Activated T-helper 9 cell treated with anti-CD3 and anti-CD28 coated beads, Interleukin-2, amount 50 U/mL, for 16 hours (primary cell): ENCODE measurements around the gene ANXA5.

Experiments
- DNase-seq: peaks from one replicate; pipeline ENCODE4 v3.0.0-alpha.2; 2020; ENCODE audit warnings: low read depth

ANXA5 gene

DNA sequence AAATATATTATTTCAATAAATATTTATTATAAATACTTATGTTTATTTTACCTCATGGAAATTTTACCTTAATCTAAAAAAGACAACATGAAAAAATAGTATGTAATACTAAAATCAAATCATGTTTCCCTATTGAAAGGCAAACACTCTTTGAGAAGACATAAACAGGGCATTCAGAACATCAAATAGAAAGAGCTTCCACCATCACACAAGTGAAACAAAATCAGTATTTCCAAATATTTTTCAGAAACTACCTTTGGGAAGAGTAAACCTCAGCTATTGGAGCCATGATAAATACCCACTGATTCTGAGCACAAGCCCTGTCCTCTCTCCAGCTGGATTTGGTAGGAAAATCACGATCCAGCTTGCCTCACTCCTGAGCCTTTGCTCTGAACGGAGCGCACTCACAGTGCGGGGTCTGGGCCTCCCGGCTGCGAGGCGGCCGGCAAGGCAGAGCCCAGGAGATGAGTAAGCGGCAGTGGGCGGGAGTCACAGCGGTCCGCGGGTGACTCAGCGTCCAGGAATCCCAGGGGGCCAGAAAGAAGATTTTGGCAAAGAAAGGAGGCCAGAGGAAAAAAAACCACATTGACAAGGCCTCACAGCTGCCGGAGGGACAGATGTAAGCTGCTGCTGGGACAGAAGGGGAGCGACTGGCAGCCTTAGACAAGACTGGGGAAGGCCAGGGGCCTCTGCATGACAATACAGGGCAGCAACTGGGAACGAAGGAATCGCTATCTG is 14.7 kb upstream of the ANXA5 start:
- DNase-seq: peak; percentile 12

DNA sequence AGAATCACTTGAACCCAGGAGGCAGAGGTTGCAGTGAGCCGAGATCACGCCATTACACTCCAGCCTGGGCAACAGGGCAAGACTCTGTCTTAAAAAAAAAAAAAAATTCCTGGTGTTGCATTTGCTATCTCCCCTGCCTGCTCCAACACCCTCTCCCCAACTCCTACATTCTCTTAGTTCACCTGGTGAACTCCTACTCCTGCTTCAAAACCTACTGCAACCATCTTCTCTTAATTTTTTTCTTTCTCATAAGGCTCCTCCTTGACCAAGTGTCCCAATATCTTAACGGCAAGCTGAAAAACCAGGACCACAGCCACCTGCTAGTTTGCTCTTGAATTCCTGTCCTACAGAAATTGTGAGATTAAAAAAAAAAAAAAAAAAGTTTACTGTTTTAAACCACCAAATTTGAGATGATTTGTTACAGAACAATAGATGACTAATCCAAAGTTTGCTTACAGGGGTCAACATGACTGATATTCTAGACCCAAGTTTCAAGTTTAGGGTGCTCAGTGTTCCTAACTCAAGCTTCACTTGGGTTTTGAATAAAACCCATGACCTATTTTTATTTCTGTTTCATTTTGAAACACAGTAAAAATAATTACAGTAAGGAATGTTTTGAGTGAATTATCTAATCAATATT is 13.1 kb upstream of the ANXA5 start:
- DNase-seq: no peak

DNA sequence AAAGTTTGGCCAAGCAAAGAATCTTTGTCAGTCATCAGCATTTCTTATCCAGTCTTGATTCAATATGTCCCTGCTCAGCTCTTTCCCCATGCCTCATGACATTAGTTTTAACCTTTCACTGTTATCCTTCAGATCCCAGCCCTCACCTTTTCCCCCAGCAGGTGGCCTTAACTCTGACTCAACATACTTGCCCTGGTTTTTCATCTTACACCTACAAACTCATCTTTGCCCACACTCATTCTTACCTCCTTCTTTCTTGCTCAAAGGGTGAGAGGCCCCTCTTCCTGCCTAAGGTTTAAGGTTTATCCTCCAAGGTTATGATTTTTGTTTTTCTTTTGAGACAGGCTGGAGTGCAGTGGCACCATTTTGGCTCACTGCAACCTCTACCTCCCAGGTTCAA is 10.6 kb upstream of the ANXA5 start:
- DNase-seq: no peak

DNA sequence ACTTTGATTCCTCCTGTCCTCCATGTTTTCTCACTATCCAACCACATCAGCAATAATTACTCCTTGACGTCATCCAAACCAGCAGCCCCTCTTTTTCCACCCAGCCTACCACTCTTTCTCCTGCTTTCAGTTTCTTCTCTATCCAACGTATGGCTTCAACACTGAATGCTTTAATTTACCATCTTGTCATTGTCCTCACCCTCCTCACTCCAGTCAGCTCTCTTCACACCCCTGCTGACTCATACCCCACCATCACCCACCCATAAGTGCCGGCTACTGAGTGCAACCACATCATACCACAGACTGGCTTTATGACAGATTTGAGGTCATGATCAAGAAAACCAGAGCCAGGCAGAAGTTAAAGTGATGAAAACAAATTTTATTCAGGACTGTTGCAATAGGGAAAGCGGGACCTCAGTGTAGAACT is 9.8 kb upstream of the ANXA5 start:
- DNase-seq: peak; percentile 38

DNA sequence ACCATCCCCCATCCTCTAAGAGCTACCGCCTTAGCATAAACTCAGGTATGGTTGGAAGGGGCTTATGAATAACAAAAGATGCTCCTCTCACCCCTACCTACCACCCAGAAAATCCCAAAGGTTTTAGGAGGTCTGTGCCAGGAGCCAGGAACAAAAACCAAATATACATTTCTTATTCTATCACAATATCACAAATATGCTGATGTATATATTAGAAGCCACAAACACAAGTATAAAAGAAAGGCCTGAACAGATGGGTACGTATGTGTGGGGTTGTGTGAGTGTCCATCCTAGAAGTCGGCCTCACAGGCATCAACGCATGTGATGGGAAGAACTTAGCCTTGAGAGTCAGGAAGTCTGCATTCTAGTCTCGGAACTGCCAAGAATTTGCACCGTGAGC is 8.7 kb upstream of the ANXA5 start:
- no peak for DNase-seq

DNA sequence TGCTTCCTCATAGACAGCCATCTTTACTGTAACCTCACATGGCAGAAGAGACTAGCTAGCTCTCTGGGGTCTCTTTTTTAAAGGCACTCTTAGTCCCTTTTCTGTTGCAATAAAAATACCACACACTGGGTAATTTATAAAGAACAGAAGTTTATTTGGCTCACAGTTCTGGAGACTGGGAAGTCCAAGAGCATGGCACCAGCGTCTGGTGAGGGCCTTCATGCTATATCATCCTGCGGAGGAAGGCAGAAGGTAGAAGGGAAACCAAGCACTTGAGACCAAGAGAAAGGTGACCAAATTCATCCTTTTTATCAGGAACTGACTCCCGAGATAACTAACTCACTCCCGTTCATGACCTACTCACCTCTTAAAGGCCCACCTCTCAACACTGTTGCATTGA is 5.4 kb upstream of the ANXA5 start:
- no peak for DNase-seq

DNA sequence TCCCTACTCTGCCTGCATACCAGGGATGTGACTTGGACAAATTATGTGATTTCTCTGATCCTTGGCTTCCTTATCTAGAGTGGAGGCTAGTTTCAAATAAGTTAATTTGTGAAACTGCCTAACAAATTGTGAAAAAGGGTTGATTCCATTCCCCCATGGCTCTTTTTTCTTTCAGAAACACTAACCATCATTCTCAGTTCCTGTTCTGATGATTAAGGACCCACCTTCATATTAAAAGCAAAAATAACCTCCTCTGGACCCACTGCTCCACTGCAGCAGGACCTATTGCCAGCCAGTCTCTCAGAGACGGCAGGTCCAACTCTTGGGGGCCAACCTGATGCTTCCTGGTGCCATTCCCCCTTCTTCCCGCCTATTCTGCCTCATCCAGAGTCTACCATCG is 4.5 kb upstream of the ANXA5 start:
- DNase-seq: no peak

DNA sequence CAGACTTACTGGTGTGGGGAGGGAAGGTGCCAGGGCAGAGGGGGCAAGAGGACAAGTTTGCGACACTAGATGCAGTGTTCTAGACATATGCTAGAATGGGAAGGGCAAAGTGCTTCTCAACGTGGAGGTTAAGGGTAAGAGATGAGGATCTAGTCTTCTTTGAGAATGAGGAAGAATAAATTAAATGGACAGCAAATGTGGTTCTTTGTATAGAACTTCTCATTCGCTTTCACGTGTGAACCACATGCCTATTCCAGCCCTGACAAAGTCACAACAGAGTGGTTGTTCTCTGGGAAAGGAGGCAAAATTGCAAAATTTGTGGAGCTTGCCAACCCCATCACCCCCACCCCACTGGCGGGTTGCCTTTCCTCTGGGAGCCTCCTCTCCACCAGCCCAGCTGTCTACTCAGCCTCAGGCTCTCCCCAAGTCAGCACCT is 1.5 kb upstream of the ANXA5 start:
- no peak for DNase-seq

DNA sequence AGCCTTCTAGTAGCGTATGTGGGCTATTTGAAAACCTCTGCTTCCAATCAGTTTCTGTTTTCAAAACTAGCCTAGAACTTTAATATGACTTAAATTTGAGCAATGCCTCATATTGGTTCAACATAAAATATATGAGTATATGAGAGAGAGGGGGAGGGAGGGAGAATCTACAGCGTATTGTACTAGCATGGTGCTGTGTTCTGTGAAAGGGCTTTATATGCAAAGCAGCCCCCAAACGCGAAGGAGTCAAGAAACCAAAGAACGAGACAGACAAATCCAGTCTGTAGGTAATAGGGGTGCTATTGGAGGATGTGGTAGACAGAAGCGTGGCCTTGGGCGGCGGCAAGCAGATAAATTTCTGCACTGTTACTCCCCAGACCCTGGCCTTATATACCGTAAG is 784 bp upstream of the ANXA5 start:
- DNase-seq: no peak

DNA sequence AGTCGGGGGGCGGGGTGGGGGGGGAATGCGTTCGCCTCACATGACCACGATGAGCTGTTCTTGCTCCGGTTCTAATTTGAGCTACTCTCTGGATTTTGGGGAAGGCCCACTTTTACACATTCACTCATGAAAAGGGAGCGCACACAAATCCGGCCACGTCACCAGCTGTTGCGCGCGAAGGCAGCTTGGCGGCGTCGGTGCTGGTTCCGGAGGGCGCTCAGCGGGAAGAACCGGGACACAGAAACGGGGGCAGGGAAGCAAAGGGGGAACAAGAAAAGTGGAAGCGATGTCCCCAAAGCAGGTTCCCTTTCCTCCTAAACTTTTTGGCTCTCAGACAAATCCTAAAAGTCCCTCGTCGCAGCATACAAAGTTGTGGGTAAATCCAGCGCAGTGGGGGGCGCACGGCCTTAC is 605 bp downstream of the ANXA5 start:
- peak; percentile 52 for DNase-seq

DNA sequence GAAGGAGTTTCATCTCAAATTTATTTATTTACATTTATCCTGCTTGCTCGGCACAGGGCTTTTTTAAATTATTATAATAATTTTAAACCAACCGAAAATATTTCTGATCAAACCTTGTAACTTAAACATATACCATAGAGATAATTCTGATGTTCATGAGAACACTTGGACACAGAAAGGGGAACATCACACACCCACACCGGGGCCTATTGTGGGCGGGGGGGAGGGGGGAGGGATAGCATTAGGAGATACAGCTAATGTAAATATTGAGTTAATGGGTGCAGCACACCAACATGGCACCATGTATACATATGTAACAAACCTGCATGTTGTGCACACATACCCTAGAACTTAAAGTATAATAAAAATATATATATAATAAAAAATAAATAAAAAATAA is 2.9 kb downstream of the ANXA5 start:
- no peak for DNase-seq

DNA sequence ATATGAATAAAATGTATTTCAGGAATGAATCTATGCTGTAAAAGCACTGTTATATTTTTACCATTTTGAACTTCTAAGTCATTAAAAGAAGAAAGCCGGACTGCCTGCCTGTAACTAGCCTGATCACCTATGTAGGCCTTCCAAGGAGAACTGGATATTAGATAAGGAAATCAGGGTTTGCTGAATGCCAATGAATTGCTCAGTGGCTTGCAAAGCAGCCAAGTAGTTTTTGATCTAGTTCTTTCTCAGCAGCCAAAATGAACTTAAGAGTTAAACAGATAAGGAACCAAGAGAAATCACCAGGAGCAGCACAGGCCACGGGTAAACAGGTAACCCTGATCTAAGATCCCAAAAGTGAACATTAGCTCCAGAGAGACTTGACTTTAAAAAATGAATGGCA is 3.3 kb downstream of the ANXA5 start:
- no peak for DNase-seq

DNA sequence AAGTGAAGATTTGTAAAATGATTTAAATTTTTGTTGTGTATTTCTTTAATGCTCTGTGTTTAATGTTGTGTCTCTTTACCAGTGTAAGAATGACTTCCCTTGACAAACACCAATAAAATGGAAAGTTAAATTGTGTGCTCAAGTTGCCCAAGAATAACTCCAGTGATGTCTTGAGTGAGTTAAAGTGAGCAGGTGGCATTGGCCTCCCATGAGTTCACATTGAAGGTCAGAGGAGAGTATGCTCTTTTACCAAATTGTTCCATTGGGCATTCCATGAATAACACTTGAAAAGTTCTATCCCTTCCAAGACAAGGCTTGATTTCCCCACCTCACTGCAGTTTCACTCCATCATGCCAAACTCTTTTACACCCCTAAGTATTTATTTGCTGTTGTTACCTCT is 4.5 kb downstream of the ANXA5 start:
- DNase-seq: no peak

DNA sequence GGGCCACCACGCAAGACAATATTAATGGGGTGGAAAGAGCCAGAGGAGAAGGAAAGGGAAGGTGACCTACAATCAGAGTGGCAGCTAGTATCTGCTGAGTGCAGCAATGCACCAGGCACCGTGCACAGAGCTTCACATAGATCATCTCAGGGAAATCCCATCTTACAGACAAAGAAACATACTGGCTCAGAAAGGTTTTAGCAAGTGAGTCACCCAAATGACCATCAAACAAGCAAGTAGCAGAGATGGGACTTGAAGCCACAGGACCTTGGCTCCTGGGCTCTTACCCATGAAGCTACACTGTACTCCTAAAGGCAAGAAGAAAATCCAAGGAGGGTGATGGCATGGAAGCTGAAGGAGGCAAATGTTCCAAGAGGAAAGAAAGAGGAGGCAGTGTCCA is 6.8 kb downstream of the ANXA5 start:
- no peak for DNase-seq

DNA sequence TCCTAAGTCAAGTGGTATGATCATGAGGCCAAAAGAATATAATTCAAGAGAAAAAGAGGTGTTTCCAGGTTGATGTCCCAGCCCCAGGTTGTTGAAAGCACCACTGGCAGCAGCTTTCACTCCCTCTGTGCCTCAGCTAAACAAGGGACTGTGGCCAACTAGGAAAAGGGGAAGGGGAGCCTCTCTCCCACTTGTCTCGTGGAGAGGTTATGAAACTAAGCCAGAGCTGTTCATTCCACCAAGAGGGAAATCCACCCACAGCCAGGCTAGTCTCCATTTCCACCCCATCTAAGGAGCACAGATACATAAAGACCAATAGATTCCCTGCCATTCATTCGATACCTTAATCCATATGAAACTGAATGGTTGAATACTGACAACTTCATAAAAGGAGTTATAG is 8.1 kb downstream of the ANXA5 start:
- DNase-seq: no peak

DNA sequence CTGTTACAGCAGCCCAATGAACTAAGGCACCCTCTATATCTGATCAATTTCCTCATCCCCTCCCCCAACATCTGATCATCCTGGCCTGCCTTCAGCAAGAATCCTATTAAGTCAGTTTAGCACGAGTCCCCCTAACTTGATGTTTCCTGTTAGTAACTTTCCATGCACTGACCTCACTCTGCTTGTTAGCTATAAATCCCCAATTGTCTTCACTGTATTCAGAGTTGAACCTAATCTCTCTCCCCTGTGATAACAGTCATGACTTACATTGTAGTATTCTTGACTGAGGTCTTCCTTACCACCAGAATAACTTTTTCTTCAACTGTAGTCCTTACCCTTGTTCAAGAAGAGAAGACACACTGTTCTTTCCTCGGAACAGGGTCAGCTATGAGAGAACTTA is 8.5 kb downstream of the ANXA5 start:
- DNase-seq: no peak

DNA sequence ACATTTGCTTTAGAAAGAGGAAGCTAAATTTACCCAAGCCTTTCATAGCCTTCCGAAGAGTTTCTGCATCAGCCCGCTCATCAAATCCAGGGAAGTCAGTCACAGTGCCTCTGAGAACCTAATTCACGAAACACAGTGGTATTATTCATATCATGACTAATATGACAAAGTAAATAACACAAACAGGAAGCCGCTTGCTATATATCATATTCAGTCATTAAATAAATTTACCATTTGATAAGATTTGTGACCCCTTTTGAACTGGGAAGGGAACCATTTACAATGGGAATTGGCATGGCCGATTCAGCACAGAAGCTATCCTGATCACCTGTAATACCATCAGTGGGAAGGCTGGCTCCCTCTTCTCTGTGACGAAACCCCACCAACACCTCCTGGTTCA is 10.5 kb downstream of the ANXA5 start:
- no peak for DNase-seq

DNA sequence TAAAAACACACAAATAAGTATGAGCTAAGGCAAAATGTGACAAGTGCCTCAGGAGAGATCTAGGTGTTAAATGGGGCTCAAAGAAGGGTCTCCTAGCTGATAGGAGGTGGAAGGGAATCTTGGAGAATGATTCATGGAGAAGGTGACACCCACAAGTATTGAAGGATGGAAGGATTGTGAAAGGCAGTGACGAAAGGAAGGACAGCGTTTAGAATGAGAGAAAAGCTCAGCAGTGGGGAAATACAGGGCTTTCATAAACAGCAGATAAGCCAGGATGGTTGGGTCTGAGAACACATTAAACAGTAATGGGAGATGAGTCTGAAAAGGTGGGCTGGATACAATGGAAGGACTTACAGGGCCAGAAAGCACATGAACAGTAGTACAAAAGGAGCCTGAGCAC is 11.5 kb downstream of the ANXA5 start:
- DNase-seq: no peak

DNA sequence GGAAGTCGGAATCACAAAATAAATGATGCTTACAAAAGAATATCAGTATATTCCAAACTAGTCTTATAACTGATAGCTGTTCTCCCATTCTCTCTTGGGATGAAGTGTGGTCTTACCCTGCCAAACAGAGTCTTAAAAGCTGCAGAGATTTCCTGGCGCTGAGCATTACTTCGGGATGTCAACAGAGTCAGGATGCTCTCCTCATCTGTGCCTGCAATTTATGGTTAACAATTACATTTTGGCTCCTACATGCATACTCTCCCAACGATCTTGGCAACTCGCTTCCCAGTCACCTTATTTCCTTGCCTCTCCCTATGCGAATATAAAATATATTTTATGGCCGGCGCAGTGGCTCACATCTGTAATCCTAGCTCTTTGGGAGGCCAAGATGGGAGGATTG is 12.2 kb downstream of the ANXA5 start:
- DNase-seq: no peak

DNA sequence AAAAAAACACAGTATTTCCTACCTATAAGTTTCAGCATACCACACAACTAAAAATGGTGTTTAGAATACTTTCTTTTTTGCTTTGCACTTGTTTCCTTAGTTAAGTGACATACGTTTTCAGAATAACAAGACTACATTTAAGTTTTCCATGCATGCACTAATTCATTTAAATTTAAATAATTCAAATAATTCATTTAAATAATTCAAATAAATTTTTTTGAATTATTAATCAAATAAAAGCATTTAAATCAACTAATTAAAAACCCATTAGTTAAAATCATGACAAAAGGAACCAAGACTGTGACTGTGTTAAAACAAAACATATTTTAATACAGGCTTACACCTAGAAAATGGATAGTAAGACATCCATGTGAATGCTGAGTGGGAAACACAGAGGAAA is 12.8 kb downstream of the ANXA5 start:
- no peak for DNase-seq

DNA sequence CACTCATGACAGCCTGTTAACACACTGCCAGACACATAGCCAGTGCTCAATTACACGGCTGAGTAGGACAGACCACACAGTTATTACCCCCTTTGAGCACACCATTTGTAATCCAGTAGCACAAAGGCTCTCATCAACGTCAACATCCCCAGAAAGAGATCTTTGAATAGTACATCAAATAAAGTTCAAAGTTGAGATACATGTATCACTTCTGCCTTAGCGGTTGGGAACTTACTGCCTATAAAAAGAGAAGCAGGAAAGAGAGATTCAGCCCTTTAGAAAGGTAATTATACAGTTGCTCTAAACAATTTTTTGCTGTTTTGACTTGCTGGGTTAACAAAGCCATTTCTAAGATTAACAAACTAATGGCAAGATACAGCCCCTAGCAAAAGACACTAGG is 16.2 kb downstream of the ANXA5 start:
- no peak for DNase-seq

DNA sequence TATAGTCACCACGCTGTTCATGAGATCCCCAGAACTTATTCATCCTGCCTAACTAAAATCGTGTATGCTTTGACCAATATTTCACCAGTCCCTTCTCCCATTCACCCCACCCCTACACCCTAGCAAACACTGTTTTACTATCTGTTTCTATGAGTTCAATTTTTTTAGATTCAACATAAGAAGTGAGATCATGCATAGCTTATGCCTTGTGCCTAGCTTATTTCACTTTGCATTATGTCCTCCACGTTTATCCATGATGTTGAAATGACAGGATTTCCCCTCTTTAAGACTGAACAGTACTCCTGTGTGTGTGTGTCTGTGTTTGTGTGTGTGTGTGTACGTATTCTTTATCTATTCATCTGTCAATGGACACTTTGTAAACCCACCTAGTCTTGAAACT is 16.8 kb downstream of the ANXA5 start:
- DNase-seq: no peak

DNA sequence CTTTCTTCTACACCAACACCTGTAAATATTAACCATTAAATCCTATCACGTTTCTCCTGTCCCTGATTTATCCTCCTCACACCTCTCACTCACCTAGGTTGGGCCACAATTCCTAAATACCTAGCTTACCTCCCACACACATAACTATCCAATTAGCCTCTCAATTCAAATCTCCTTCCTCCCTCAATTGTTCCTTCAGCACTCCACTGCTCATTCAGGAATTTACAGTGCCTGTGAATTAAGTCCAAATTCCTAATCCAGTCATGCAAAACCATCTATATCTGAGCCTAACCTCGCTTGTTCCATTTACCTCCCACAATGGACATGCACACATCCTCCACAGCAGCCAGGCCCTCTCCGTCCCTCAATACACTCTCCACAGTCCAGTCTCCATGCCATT is 17.5 kb downstream of the ANXA5 start:
- no peak for DNase-seq

DNA sequence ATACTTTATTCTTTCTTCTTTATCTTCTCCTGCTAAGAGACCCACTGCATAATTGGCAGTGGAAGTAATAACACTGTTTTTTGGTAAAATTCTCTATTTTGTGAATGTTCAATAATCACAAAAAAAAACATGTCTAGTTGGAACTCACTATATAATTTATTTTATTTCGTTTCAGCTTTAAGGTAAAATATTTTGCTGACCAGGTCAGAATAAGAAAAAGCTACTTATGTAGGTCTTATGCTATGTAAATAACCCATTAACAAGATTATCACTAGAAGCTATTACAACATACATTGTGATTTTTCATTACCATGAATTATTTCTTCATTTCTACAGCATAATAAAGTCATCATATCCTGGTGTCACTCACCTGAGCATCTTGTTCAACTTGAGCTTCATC is 19.3 kb downstream of the ANXA5 start:
- no peak for DNase-seq
